ENCODE measurements around the gene PARD3.

PARD3 gene

DNA sequence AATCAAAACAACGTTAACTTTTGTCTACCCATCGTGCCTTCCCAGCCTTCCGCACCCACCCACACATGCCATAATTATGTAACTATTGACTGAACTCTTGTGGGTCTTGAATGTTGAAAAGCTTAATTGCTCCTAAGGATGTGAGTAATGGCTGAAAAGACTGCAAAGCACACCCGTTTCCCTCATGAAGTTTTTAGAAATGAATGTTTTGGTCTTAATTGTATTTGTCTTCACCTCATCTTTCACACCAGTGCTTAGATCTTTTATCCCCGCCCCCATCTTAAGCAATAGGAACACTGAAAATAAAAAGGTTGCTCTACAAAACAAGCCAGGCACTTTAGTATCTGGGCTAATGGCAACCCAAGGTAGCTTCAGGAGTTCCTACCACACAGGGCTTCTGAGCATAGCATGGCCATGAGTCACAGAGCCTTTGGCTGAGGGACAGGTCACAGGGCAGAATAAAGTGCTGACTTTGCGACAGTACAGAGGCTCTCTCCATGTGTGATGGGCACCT is 690.5 kb downstream of the PARD3 start:
- H3K4me2 ChIP-seq (ENCODE audit: low read depth, low read length, poor library complexity, severe bottlenecking) = no peak overlapping the region
- no peak overlapping the region for H2AFZ ChIP-seq (ENCODE audit: low read depth, low read length, severe bottlenecking)
- no peaks in the 10 kb centered on the region for H3K36me3 ChIP-seq (ENCODE audit: low read length)
- H3K27ac ChIP-seq (ENCODE audit: low read depth, low read length) = no peak overlapping the region
- H3K9me3 ChIP-seq (ENCODE audit: insufficient read depth, low read length) = no peaks in the 10 kb centered on the region
- no peaks in the 10 kb centered on the region; the same call in 1 of the 2 replicates for H3K9me2 ChIP-seq (replicated peaks; ENCODE audit: insufficient read depth, low read length)
- H3K4me3 ChIP-seq (ENCODE audit: insufficient read depth, low read length, poor library complexity, severe bottlenecking) = no peak overlapping the region
- no peak overlapping the region for H3K9ac ChIP-seq (ENCODE audit: low read length)
- no peak for TF ChIP-seq EZH2phosphoT487 (conservative IDR thresholded peaks at IDR 0.05; ENCODE audit: low read length)
- TF ChIP-seq, protein P1, sequence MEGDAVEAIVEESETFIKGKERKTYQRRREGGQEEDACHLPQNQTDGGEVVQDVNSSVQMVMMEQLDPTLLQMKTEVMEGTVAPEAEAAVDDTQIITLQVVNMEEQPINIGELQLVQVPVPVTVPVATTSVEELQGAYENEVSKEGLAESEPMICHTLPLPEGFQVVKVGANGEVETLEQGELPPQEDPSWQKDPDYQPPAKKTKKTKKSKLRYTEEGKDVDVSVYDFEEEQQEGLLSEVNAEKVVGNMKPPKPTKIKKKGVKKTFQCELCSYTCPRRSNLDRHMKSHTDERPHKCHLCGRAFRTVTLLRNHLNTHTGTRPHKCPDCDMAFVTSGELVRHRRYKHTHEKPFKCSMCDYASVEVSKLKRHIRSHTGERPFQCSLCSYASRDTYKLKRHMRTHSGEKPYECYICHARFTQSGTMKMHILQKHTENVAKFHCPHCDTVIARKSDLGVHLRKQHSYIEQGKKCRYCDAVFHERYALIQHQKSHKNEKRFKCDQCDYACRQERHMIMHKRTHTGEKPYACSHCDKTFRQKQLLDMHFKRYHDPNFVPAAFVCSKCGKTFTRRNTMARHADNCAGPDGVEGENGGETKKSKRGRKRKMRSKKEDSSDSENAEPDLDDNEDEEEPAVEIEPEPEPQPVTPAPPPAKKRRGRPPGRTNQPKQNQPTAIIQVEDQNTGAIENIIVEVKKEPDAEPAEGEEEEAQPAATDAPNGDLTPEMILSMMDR (IDR thresholded peaks at IDR 0.05; ENCODE audit: insufficient read depth, low read length, poor library complexity, severe bottlenecking) = no peak
- H4K20me1 ChIP-seq (ENCODE audit: low read depth, low read length) = no peaks in the 10 kb centered on the region
- no peaks in the 10 kb centered on the region for H3K27me3 ChIP-seq (ENCODE audit: low read length)
- no peaks in the 10 kb centered on the region for H3K79me2 ChIP-seq (ENCODE audit: insufficient read depth, low read length)
- no peaks in the 10 kb centered on the region for H3F3A ChIP-seq (ENCODE audit: insufficient read depth)

- Histone ChIP-seq H4K20me1 (ENCODE audit: low read depth, low read length) (no peaks in the 10 kb centered on the region), H3K27ac (ENCODE audit: low read depth, low read length) (no peak overlapping the region), H3K4me2 (ENCODE audit: low read depth, low read length, poor library complexity, severe bottlenecking) (no peak overlapping the region), H3K27me3 (ENCODE audit: low read length) (no peaks in the 10 kb centered on the region), H3K9me3 (ENCODE audit: insufficient read depth, low read length) (no peaks in the 10 kb centered on the region), H3K79me2 (ENCODE audit: insufficient read depth, low read length) (no peaks in the 10 kb centered on the region), H3K9ac (ENCODE audit: low read length) (no peak overlapping the region), H3F3A (ENCODE audit: insufficient read depth) (no peaks in the 10 kb centered on the region), H3K36me3 (ENCODE audit: low read length) (no peaks in the 10 kb centered on the region), H2AFZ (ENCODE audit: low read depth, low read length, severe bottlenecking) (no peak overlapping the region), H3K9me2 (replicated peaks; ENCODE audit: insufficient read depth, low read length) (no peaks in the 10 kb centered on the region), H3K4me3 (ENCODE audit: insufficient read depth, low read length, poor library complexity, severe bottlenecking) (no peak overlapping the region)
- TF ChIP-seq, protein P1 (IDR thresholded peaks at IDR 0.05; ENCODE audit: insufficient read depth, low read length, poor library complexity, severe bottlenecking) = no peak
- no peak for TF ChIP-seq EZH2phosphoT487 (conservative IDR thresholded peaks at IDR 0.05; ENCODE audit: low read length)
Measured at GRCh38 chr10:34121781-34122622, 693.1 kb downstream of the PARD3 start.

DNA sequence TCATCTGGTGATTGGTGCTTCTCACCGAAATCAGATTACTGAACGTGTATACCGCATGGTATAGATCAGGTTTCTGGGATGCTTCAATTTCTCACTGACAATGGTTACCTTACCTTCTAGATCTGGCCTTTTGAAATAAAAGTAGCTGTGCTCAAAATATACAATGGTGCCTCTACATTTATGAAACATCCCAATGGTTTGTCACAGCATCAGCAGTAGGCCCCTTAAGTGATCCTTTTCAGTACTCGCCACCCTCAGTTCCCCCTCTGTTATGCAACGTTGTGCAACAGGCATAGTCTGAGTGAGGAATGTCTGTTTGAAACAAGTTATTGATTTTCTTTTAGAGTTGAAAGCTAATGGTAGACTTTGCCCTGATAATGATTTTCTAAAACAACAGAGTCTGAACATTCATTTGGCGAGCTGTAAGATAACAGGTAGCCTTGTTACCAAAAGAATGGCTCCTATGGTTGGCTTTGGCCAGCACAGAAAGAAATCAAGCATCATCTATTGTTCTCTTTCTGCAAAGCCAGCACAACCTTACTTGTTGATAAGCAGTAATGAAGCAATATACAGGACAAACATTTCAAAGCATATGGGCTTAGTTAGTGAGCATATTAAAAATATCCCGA is 693.9 kb downstream of the PARD3 start:
- Histone ChIP-seq H3K4me3 (ENCODE audit: insufficient read depth, low read length, poor library complexity, severe bottlenecking) (no peak overlapping the region), H3K4me2 (ENCODE audit: low read depth, low read length, poor library complexity, severe bottlenecking) (no peak overlapping the region)

More for the DNA sequence above, 693.9 kb downstream of the PARD3 start:
- H3K79me2 ChIP-seq (ENCODE audit: insufficient read depth, low read length) = no peaks in the 10 kb centered on the region
- TF ChIP-seq EZH2phosphoT487 (conservative IDR thresholded peaks at IDR 0.05; ENCODE audit: low read length) = no peak
- TF ChIP-seq, protein P1 (IDR thresholded peaks at IDR 0.05; ENCODE audit: insufficient read depth, low read length, poor library complexity, severe bottlenecking) = no peak
- no peaks in the 10 kb centered on the region for H4K20me1 ChIP-seq (ENCODE audit: low read depth, low read length)
- H3K9me3 ChIP-seq (ENCODE audit: insufficient read depth, low read length) = no peaks in the 10 kb centered on the region
- H3K27ac ChIP-seq (ENCODE audit: low read depth, low read length) = no peak overlapping the region
- no peaks in the 10 kb centered on the region for H3K36me3 ChIP-seq (ENCODE audit: low read length)
- H3K27me3 ChIP-seq (ENCODE audit: low read length) = no peaks in the 10 kb centered on the region
- no peak overlapping the region for H2AFZ ChIP-seq (ENCODE audit: low read depth, low read length, severe bottlenecking)
- H3K9ac ChIP-seq (ENCODE audit: low read length) = no peak overlapping the region
- no peaks in the 10 kb centered on the region for H3F3A ChIP-seq (ENCODE audit: insufficient read depth)
- no peaks in the 10 kb centered on the region for H3K9me2 ChIP-seq (replicated peaks; ENCODE audit: insufficient read depth, low read length)
